ENCODE results near the gene HIPK1. TPM values are rescaled to one million over a fixed set of nuclear protein-coding genes. Genes with fewer than 3 reads are reported as not detected.
A peak's percentile ranks its signal among the peaks of the same experiment; 100 is the strongest.

The HIPK1 gene
- total and polyA plus RNA-seq, 8 donors: 38.7 to 77.4 (median 45.4) TPM

DNA sequence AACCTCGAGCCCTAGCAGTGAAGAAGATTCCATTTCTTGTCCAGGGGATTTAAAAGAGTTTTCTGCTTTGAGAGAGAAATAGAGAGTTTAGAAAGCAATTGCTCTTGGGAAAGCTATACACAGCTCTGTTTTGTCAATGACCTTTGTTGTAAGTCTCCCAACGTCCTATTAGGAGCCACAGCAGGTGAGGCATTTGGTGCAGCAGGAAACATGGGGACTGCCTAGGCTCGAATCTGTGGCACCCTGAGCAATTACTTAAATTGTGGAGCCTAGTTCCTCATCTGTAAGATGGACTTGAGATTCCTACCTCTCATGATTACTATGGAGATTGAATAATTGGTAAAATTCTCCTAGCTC is 15.8 kb upstream of the HIPK1 start:
- H3K27ac ChIP-seq: peak overlapping the region; percentile 31 to 49
- intact Hi-C loops (cut with DNase I): no loop called here
- H3K9me3 ChIP-seq: no peaks in the 10 kb centered on the region
- peaks cover 0 to 18% of the 10 kb centered on the region in 2 donors for H3K4me1 ChIP-seq
- ATAC-seq (no peak), DNase-seq (no peak)
- no peak overlapping the region for H3K4me3 ChIP-seq
- TF ChIP-seq, protein P1, sequence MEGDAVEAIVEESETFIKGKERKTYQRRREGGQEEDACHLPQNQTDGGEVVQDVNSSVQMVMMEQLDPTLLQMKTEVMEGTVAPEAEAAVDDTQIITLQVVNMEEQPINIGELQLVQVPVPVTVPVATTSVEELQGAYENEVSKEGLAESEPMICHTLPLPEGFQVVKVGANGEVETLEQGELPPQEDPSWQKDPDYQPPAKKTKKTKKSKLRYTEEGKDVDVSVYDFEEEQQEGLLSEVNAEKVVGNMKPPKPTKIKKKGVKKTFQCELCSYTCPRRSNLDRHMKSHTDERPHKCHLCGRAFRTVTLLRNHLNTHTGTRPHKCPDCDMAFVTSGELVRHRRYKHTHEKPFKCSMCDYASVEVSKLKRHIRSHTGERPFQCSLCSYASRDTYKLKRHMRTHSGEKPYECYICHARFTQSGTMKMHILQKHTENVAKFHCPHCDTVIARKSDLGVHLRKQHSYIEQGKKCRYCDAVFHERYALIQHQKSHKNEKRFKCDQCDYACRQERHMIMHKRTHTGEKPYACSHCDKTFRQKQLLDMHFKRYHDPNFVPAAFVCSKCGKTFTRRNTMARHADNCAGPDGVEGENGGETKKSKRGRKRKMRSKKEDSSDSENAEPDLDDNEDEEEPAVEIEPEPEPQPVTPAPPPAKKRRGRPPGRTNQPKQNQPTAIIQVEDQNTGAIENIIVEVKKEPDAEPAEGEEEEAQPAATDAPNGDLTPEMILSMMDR (IDR thresholded peaks at IDR 0.05): no peak
- H3K36me3 ChIP-seq: peaks cover 0 to 39% of the 10 kb centered on the region in 2 donors
- no peaks in the 10 kb centered on the region for H3K27me3 ChIP-seq

GRCh38 chr1:113913887-113914664 is 15.0 kb upstream of the HIPK1 start:
- TF ChIP-seq, protein P1 (IDR thresholded peaks at IDR 0.05): no peak
- Histone ChIP-seq H3K4me1 (peaks cover 0 to 17% of the 10 kb centered on the region in 2 donors), H3K36me3 (peaks cover 0 to 32% of the 10 kb centered on the region in 2 donors), H3K4me3 (no peak overlapping the region), H3K27me3 (no peaks in the 10 kb centered on the region), H3K27ac (no peak overlapping the region), H3K9me3 (no peaks in the 10 kb centered on the region)
- ATAC-seq (no peak), DNase-seq (no peak)
- intact Hi-C loops (cut with DNase I): no loop called here

GRCh38 chr1:113916974-113917373 is 12.2 kb upstream of the HIPK1 start:
- H3K27ac ChIP-seq: no peak overlapping the region
- intact Hi-C loops (cut with DNase I): no loop called here

DNA sequence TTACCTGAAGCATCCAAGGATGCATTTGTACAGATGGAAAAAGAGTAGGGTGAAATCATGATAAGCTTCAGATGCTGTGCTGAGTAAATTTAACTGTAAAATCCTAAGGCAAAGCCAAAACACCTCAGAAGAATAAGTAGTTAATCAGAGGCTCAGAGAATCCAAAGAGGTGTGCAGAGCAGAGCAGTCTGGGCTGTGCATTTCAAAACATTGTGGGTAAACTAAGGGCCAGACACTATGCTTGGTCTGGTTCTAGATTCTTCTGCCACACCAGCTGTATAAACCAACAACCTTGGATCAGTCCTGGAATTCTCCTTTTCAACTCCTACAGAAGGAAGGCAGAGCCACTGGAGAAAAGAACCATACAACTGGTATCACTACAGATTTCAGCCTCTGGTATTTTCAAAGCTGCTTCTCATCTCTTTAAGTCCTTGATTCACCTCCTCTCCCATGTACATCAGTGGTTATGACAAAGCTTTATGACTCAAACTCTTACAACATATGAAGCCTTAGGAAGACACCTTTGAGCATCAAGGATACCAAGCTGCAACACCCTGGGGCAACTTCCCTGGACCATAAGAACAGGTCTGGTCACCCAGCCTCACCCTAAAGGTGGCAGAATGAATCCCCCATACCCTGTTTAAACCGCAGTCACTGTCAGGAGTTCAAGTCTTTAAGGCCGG is 11.6 kb upstream of the HIPK1 start:
- peaks cover 0 to 6% of the 10 kb centered on the region in 2 donors for H3K4me1 ChIP-seq
- no peak for ATAC-seq
- DNase-seq: no peak
- H3K9me3 ChIP-seq: no peaks in the 10 kb centered on the region
- TF ChIP-seq, protein P1 (IDR thresholded peaks at IDR 0.05): no peak
- intact Hi-C loops (cut with DNase I): no loop called here
- no peaks in the 10 kb centered on the region for H3K27me3 ChIP-seq
- no peak overlapping the region for H3K27ac ChIP-seq
- H3K4me3 ChIP-seq: no peak overlapping the region
- peaks cover 0 to 3% of the 10 kb centered on the region in 2 donors for H3K36me3 ChIP-seq

More at GRCh38 chr1:113916974-113917373, 12.2 kb upstream of the HIPK1 start:
- DNase-seq (no peak), ATAC-seq (no peak)
- H3K36me3 ChIP-seq: peaks cover 0 to 9% of the 10 kb centered on the region in 2 donors
- H3K9me3 ChIP-seq: no peaks in the 10 kb centered on the region
- peaks cover 0 to 11% of the 10 kb centered on the region in 2 donors for H3K4me1 ChIP-seq
- TF ChIP-seq, protein P1 (IDR thresholded peaks at IDR 0.05): no peak
- H3K4me3 ChIP-seq: no peak overlapping the region
- no peaks in the 10 kb centered on the region for H3K27me3 ChIP-seq

GRCh38 chr1:113918243-113918642 is 10.9 kb upstream of the HIPK1 start:
- intact Hi-C loops (cut with DNase I): no loop called here
- no peaks in the 10 kb centered on the region for H3K27me3 ChIP-seq
- H3K9me3 ChIP-seq: no peaks in the 10 kb centered on the region
- ATAC-seq (no peak), DNase-seq (no peak)
- TF ChIP-seq, protein P1 (IDR thresholded peaks at IDR 0.05): no peak
- H3K4me3 ChIP-seq: no peak overlapping the region
- H3K36me3 ChIP-seq: no peaks in the 10 kb centered on the region
- no peaks in the 10 kb centered on the region for H3K4me1 ChIP-seq
- no peak overlapping the region for H3K27ac ChIP-seq
